ENCODE results near the gene TAPT1. TPM values are rescaled to one million over a fixed set of nuclear protein-coding genes. Genes with fewer than 3 reads are reported as not detected.

The TAPT1 gene
- total RNA-seq, 1 experiment from 2014 or later: 11.1 TPM

DNA sequence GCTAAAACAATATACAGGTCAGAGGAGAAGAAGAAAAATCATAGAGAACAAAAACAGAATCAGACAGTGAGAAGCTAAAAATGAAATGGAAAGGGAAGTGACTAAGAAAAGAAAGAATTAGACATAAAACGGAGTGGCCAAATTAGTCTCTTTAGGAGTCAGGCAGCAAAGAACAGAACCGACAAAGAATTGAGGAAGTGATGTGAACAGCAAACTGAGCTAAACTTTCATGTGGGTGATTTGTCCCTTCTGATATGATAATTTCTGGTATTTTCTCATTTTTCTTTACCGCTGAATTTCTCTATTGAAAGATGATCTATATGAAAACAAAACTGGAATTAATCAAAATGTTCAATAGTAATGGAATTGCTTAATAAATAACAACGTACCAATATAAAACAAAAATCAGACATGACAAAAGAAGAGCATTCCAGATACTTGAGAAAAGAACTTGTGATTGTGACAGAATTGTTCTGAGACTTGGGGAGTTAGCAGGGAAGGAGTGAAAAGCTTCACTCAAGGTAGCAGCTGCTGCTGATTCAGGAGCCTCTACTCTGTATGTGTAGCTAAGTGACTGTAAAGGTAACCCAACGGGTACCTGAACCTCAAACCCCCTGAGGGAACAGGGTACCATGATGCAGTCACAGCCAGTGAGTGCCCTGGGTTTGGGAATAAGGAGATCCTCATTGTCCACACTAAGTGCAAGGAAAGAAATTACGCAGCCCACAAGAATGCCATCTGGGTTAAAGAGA, 8.8 kb downstream of the TAPT1 start:
- Histone ChIP-seq H3K56ac (ENCODE audit: insufficient read length, low read depth, low read length) (no peak overlapping the region), H3K79me2 (ENCODE audit: insufficient read depth, low read length) (no peaks in the 10 kb centered on the region), H3K27me3 (ENCODE audit: insufficient read depth, low read length) (no peaks in the 10 kb centered on the region), H3K14ac (ENCODE audit: insufficient read depth, low read length) (no peak overlapping the region), H2AK5ac (ENCODE audit: insufficient read length, low read length) (no peak overlapping the region), H3K9ac (ENCODE audit: extremely low read depth, insufficient read length, low read length) (no peak overlapping the region), H3T11ph (ENCODE audit: low read length) (no peak overlapping the region), H3K23ac (ENCODE audit: insufficient read length, low read depth, low read length) (no peak overlapping the region), H3K9me3 (ENCODE audit: control insufficient read depth, low read depth, low read length) (no peaks in the 10 kb centered on the region), H3K4me1 (ENCODE audit: insufficient read depth, low read length) (no peaks in the 10 kb centered on the region), H3K18ac (ENCODE audit: insufficient read length, low read depth, low read length) (no peak overlapping the region), H2BK15ac (ENCODE audit: low read depth, low read length) (no peak overlapping the region), H3K4ac (ENCODE audit: low read depth, low read length) (no peak overlapping the region), H4K5ac (ENCODE audit: insufficient read length, low read depth, low read length) (no peak overlapping the region), H4K8ac (replicated peaks; ENCODE audit: insufficient read length, low read depth, low read length) (no peak overlapping the region), H2BK5ac (ENCODE audit: insufficient read length, low read length) (no peak overlapping the region), H2BK120ac (ENCODE audit: low read depth, low read length, poor library complexity, severe bottlenecking) (no peak overlapping the region), H3K27ac (ENCODE audit: insufficient read length, low read depth, low read length) (no peak overlapping the region), H4K91ac (ENCODE audit: insufficient read length, low read depth, low read length) (no peak overlapping the region), H2AFZ (ENCODE audit: low read length) (no peak overlapping the region), H3K4me2 (ENCODE audit: insufficient read depth, insufficient read length, low read length) (no peak overlapping the region), H2BK20ac (ENCODE audit: low read depth, low read length, poor library complexity, severe bottlenecking) (no peak overlapping the region), H3K23me2 (ENCODE audit: insufficient read length, low read depth, low read length, poor library complexity, severe bottlenecking) (no peaks in the 10 kb centered on the region), H4K20me1 (ENCODE audit: control insufficient read depth, insufficient read depth, insufficient read length) (no peaks in the 10 kb centered on the region), H2BK12ac (ENCODE audit: insufficient read length, low read depth, low read length) (no peak overlapping the region), H3K79me1 (ENCODE audit: insufficient read depth, low read depth, low read length, poor library complexity, severe bottlenecking) (no peaks in the 10 kb centered on the region)
- no CpG with 5 or more reads among the region's 6 CpGs for WGBS (ENCODE audit: extremely low coverage, insufficient read length, low lambda C conversion rate)
- H3K9me3 Mint-ChIP-seq: no peaks in the 10 kb centered on the region
- DNase-seq: no peak
- H3K4me3 Mint-ChIP-seq: no peak overlapping the region
- no peak for TF ChIP-seq CTCF (conservative IDR thresholded peaks at IDR 0.05)
- no peak overlapping the region for H3K27ac Mint-ChIP-seq
- no peaks in the 10 kb centered on the region; a peak in 1 of 7 replicates for H3K36me3 Mint-ChIP-seq (ENCODE audit: insufficient read depth in 1 of 3, low read depth in 3 of 3)
- peaks cover 0 to 12% of the 10 kb centered on the region in 2 experiments; a peak in 3 of 4 replicates for H3K4me1 Mint-ChIP-seq
- no peaks in the 10 kb centered on the region for H3K27me3 Mint-ChIP-seq (ENCODE audit: low read depth)
